Brain microvascular endothelial cell (primary cell): ENCODE results near the gene IL23R.

Experiments
- DNase-seq: peaks from one replicate; pipeline ENCODE4 v3.0.0-alpha.2; 2020
- H3K27ac ChIP-seq: fragments of 250-450 bp; sonication (Bioruptor Pico); 2 replicates; pipeline ENCODE4 v1.5.1; 2020; ENCODE audit warnings: mild to moderate bottlenecking, moderate library complexity
- H3K27me3 ChIP-seq: fragments of 250-450 bp; sonication (Bioruptor Pico); replicated peaks from 2 replicates; pipeline ENCODE4 v1.5.1; 2020; ENCODE audit warnings: mild to moderate bottlenecking
- H3K36me3 ChIP-seq: fragments of 250-450 bp; sonication (Bioruptor Pico); replicated peaks from 2 replicates; pipeline ENCODE4 v1.5.1; 2020; ENCODE audit warnings: mild to moderate bottlenecking
- H3K4me3 ChIP-seq: 2 replicates; pipeline ENCODE4 v1.5.1; 2011; ENCODE audit warnings: low read depth, mild to moderate bottlenecking, control low read depth, low read length, moderate library complexity
- in situ Hi-C: cut with HindIII; loops from 2 replicates; pipeline ENCODE4 v1.10.0; 2017; ENCODE audit warnings: low sequenced_read_pairs, low pct_ligation_motif_present
- TF ChIP-seq, protein P1 (sequence below): IDR thresholded peaks from 2 replicates; pipeline ENCODE4 v1.5.1; 2011; ENCODE audit warnings: low read depth, mild to moderate bottlenecking, moderate library complexity, low read length, control low read depth, inconsistent platforms; ENCODE audit errors: missing control alignments

Gene IL23R, protein sequence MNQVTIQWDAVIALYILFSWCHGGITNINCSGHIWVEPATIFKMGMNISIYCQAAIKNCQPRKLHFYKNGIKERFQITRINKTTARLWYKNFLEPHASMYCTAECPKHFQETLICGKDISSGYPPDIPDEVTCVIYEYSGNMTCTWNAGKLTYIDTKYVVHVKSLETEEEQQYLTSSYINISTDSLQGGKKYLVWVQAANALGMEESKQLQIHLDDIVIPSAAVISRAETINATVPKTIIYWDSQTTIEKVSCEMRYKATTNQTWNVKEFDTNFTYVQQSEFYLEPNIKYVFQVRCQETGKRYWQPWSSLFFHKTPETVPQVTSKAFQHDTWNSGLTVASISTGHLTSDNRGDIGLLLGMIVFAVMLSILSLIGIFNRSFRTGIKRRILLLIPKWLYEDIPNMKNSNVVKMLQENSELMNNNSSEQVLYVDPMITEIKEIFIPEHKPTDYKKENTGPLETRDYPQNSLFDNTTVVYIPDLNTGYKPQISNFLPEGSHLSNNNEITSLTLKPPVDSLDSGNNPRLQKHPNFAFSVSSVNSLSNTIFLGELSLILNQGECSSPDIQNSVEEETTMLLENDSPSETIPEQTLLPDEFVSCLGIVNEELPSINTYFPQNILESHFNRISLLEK

DNA sequence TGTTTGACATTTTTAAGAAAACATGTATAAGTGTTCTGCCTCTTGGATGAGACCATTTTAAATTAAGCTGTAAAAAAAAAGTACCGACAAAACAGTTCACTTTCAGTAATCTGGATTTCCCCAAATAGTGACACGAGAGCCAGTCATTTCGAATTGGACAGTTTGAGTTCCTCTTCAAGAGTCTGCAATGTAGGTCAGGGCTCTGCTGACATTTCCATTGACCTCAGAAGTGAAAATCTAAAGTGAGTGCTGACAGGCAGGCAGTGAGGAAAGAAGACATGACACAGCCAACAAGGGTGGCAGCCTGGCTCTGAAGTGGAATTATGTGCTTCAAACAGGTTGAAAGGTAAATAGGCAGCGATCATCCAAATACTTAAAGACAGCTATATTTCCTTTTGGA is at the start of gene IL23R:
IL23R (plus strand) TSS at position 259 of the 400 bp plus-strand sequence. CDS start 1,667 bp downstream, outside the sequence.
- Histone ChIP-seq H3K36me3 (no peaks in the 10 kb centered on the region), H3K27me3 (no peaks in the 10 kb centered on the region), H3K27ac (no peak within 1 kb of the TSS), H3K4me3 (no peak within 1 kb of the TSS)
- TF ChIP-seq, protein P1, sequence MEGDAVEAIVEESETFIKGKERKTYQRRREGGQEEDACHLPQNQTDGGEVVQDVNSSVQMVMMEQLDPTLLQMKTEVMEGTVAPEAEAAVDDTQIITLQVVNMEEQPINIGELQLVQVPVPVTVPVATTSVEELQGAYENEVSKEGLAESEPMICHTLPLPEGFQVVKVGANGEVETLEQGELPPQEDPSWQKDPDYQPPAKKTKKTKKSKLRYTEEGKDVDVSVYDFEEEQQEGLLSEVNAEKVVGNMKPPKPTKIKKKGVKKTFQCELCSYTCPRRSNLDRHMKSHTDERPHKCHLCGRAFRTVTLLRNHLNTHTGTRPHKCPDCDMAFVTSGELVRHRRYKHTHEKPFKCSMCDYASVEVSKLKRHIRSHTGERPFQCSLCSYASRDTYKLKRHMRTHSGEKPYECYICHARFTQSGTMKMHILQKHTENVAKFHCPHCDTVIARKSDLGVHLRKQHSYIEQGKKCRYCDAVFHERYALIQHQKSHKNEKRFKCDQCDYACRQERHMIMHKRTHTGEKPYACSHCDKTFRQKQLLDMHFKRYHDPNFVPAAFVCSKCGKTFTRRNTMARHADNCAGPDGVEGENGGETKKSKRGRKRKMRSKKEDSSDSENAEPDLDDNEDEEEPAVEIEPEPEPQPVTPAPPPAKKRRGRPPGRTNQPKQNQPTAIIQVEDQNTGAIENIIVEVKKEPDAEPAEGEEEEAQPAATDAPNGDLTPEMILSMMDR, result no peak
- in situ Hi-C loops, result no loop called here
- DNase-seq, result no peak

DNA sequence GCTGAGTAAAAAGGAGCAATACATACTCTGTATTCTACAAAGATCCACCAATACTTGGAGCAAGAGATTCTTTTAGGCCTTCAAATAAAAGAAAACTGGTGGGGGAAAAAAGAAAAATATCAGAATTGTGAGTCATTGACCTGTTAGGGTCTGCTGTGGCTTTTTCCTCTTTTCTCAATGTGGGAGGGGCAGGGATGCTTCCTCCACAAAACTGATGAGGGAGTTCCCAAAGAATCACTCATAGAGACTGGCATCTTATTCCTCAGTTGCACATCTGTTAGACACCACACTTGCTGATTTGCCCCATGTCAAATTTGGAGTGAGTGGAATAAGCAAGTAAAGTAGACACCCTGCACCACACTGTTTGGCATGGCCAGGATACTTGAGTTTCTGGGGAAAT is 48.1 kb upstream of the IL23R start:
- Histone ChIP-seq H3K36me3 (no peaks in the 10 kb centered on the region), H3K27me3 (no peaks in the 10 kb centered on the region), H3K4me3 (no peak overlapping the region), H3K27ac (no peak overlapping the region)
- no peak for DNase-seq
- TF ChIP-seq, protein P1, result no peak
- in situ Hi-C loops, result no loop called here

DNA sequence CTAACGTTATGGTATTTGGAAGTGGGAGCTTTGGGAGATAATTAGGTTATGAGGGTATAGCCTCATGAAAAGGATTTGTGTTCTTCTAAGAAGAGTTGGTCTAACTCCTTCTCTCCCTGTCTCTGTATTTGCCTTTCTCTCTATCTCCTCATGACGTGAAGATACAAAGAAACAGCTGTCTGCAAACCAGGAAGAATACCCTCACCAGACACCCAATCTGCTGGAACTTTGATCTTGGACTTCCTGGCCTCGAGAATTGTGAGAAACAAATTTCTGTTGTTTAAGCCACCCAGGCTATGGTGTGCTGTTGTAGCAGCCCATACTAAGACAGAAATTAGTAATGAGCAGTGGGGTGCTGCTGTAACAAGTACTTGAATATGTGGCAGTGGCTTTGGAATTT is 47.6 kb upstream of the IL23R start:
- no peak for DNase-seq

DNA sequence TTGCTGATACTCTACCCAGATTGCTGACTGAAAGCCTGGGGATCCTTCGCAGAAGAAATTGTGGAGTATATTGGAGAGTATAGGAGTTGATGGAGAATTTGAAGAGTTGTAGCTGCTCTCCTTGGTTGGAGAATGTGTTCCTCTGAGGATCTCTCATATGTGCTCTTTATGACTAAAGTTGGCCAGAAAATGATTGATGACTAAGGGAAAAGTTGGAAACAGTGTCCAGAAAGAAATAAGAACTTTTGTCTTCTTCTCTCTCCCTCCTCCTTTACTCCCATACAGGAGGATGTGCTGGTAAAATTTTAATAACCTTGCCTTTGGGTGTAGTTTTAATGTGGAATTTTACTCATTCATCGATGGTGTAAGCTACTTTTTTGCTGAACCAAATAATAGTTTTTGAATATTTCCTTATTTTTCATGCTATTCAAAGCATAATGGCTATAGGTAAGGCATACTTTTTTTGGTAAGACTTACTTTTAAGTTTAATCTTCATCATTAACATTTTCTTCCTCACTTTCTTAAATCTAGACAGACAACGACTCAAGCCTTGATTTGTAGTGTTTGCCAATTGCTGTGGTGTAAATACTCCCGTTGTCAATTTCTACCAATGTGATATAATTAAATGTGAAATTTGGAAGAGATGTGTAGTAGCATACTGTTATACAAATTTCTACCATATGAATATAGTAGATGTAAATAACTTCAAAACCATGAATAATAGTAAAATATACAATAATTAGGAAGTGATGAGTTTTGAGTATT is 45.2 kb upstream of the IL23R start:
- no peak for DNase-seq
- TF ChIP-seq, protein P1, result no peak
- Histone ChIP-seq H3K4me3 (no peak overlapping the region), H3K27me3 (no peaks in the 10 kb centered on the region), H3K36me3 (no peaks in the 10 kb centered on the region), H3K27ac (no peak overlapping the region)
- in situ Hi-C loops, result no loop called here

More for the DNA sequence above, 47.6 kb upstream of the IL23R start:
- no peak overlapping the region for H3K4me3 ChIP-seq
- TF ChIP-seq, protein P1, result no peak
- in situ Hi-C loops, result no loop called here
- H3K27me3 ChIP-seq, result no peaks in the 10 kb centered on the region
- no peaks in the 10 kb centered on the region for H3K36me3 ChIP-seq
- H3K27ac ChIP-seq, result no peak overlapping the region

DNA sequence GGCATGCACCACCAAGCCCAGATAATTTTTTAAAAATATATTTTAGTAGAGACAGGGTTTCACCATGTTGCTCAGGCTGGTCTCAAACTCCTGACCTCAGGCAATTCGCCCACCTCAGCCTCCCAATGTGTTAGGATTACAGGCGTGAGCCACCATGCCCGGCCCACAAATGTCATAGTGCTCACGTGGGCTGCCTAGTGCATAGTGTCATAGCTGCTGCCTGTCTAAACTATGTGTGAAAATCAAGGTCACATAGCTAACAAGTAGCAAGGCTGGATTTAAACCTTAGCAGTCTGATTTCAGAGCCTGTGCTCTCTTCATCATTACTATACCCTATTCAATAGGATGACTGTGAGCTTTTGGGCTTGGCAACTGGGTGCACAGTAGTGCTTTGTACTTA is 41.8 kb upstream of the IL23R start:
- Histone ChIP-seq H3K36me3 (no peaks in the 10 kb centered on the region), H3K27me3 (no peaks in the 10 kb centered on the region), H3K4me3 (no peak overlapping the region), H3K27ac (no peak overlapping the region)
- TF ChIP-seq, protein P1, result no peak
- DNase-seq, result no peak
- in situ Hi-C loops, result no loop called here
